ENCODE results near the gene LRP1-AS.

DNA sequence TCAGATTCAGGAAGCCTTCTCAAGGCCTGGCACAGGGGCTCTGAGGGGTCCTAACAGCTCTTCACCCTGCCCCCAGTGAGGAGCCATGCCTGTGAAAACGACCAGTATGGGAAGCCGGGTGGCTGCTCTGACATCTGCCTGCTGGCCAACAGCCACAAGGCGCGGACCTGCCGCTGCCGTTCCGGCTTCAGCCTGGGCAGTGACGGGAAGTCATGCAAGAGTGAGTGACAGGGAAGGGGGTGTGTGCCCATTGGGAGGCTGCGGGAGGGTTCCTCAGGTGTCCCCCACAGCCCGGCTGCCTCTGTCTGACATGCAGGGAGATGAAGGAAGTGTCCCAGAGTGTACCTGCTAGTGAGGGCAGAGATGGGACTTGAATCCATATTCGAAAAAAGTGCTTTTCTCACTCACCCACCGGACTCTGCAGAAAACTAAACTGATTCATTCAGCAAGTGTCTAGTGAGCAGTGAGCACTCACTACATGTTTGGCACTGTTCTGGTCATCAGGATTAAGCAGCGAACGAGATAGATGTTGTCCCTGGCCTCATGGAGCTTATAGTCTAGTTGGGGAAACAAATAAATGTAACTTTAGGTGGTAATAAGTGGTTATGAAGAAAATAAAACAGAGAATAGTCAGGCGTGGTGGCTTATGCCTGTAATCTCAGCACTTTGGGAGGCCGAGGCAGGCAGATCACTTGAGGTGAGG lies 9.4 kb upstream of the LRP1-AS start:
- TF ChIP-seq, protein P1, sequence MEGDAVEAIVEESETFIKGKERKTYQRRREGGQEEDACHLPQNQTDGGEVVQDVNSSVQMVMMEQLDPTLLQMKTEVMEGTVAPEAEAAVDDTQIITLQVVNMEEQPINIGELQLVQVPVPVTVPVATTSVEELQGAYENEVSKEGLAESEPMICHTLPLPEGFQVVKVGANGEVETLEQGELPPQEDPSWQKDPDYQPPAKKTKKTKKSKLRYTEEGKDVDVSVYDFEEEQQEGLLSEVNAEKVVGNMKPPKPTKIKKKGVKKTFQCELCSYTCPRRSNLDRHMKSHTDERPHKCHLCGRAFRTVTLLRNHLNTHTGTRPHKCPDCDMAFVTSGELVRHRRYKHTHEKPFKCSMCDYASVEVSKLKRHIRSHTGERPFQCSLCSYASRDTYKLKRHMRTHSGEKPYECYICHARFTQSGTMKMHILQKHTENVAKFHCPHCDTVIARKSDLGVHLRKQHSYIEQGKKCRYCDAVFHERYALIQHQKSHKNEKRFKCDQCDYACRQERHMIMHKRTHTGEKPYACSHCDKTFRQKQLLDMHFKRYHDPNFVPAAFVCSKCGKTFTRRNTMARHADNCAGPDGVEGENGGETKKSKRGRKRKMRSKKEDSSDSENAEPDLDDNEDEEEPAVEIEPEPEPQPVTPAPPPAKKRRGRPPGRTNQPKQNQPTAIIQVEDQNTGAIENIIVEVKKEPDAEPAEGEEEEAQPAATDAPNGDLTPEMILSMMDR (IDR thresholded peaks at IDR 0.05; ENCODE audit: insufficient read depth, low read depth, low read length): no peak
- TF ChIP-seq EZH2 (IDR thresholded peaks at IDR 0.05; ENCODE audit: insufficient read depth, low read length): no peak
